OCI-LY3 (cell line): ENCODE measurements around the gene SGSM2.

ENCODE experiments used
- CTCF ChIP-seq: fragments of 200-600, 300-600 bp; sonication (generic); IDR thresholded peaks from 2 replicates; pipeline ENCODE4 v1.5.1; 2014; ENCODE audit warnings: antibody characterized with exemption, low read length, low read depth
- EZH2phosphoT487 ChIP-seq: fragments of 200-600 bp; shearing (Covaris generic); IDR thresholded peaks from 2 replicates; pipeline ENCODE4 v1.6.1; 2018; ENCODE audit warnings: antibody characterized with exemption, mixed run types, low read depth

GRCh38 chr17:2385240-2386210 is 48.2 kb downstream of the SGSM2 start:
- TF ChIP-seq CTCF (no peak), EZH2phosphoT487 (no peak)
